Upper lobe of left lung (tissue), 4 donors: ENCODE measurements around the gene EOLA2.

ENCODE experiments used
- POLR2A ChIP-seq, 4 donors: fragments of 450-650 bp; IDR thresholded peaks; one replicate each; pipeline ENCODE4 v1.5.1; 2016 to 2017; ENCODE audit warnings: antibody characterized with exemption in 4 of 4, mild to moderate bottlenecking in 2 of 4
- TF ChIP-seq, protein P1 (sequence below), 6 experiments: fragments of 450-650 bp in 4 of 6; fragments of 200-600 bp in 2 of 6; sonication (generic) in 2 of 6; IDR thresholded peaks; one replicate each; pipeline ENCODE4 v1.5.1; 2016 to 2019; ENCODE audit warnings: antibody characterized with exemption in 6 of 6

DNA sequence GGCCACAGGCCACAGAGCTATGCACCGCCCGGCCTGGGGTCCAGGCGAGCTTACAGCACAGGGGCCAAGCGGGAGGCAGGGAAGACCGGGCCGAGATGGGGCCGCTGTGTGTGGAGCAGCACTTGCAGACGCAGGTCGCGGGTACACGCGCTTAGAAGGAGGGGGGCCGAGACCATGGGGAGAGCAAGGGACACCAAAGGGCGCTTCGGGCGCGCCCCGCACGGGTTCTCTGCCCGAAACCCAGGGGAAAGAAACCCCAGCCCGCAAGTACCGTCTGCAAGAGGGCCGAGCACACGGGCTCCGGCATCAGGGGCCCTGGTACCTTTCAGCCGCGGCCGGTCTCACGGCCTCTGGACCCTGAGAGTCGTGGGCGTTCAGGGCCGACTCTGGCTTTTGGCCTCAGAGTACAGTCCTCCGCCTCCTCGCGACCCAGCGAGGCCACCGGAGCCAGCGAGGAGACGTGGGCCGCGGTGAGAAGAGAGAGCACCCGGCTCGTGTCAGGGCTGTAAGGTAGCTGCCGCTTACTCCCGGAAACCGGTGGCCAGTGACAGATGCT lies 342 bp downstream of the EOLA2 start:
- TF ChIP-seq, protein P1, sequence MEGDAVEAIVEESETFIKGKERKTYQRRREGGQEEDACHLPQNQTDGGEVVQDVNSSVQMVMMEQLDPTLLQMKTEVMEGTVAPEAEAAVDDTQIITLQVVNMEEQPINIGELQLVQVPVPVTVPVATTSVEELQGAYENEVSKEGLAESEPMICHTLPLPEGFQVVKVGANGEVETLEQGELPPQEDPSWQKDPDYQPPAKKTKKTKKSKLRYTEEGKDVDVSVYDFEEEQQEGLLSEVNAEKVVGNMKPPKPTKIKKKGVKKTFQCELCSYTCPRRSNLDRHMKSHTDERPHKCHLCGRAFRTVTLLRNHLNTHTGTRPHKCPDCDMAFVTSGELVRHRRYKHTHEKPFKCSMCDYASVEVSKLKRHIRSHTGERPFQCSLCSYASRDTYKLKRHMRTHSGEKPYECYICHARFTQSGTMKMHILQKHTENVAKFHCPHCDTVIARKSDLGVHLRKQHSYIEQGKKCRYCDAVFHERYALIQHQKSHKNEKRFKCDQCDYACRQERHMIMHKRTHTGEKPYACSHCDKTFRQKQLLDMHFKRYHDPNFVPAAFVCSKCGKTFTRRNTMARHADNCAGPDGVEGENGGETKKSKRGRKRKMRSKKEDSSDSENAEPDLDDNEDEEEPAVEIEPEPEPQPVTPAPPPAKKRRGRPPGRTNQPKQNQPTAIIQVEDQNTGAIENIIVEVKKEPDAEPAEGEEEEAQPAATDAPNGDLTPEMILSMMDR (IDR thresholded peaks at IDR 0.05) = no peak
- peak in 1 of 4 donors; percentile 44 for TF ChIP-seq POLR2A (IDR thresholded peaks at IDR 0.05)
